HEK293 (cell line): ENCODE results near the gene KCNS1.

Experiments
- CTCF ChIA-PET: fragments of 350-600 bp; formaldehyde crosslinking; extraction: SDS; loops from one replicate; lab custom pipeline; 2021; ENCODE audit warnings: antibody characterized with exemption; lab: Yijun Ruan, JAX
- POLR2A ChIA-PET: fragments of 300-600 bp; formaldehyde crosslinking; extraction: SDS; loops from one replicate; lab custom pipeline; 2020; ENCODE audit warnings: antibody characterized with exemption, inconsistent platforms; lab: Yijun Ruan, JAX
- H3K27ac ChIP-seq: fragments of 200-500 bp; sonication (Bioruptor generic); 2 replicates; pipeline ENCODE4 v1.5.1; 2014; ENCODE audit warnings: low read depth, low read length, control low read depth, inconsistent platforms; ENCODE audit errors: extremely low read depth
- H3K36me3 ChIP-seq, 2 experiments: fragments of 200-500 bp in 1 of 2; sonication (Bioruptor generic) in 1 of 2; 1 replicate in 1 of 2; 2 replicates in 1 of 2; pipeline ENCODE4 v1.5.1; 2014 to 2017; ENCODE audit warnings: inconsistent platforms in 2 of 2, low read length in 2 of 2; ENCODE audit not compliant: control insufficient read depth in 2 of 2, insufficient read depth in 1 of 2
- H3K4me1 ChIP-seq: fragments of 200-500 bp; sonication (Bioruptor generic); 2 replicates; pipeline ENCODE4 v1.5.1; 2014; ENCODE audit warnings: mild to moderate bottlenecking, low read length, inconsistent platforms; ENCODE audit not compliant: control insufficient read depth, insufficient read depth
- H3K4me3 ChIP-seq: 2 replicates; pipeline ENCODE4 v1.5.1; 2011; ENCODE audit warnings: low read depth, mild to moderate bottlenecking, control low read depth, low read length, moderate library complexity
- H3K9me3 ChIP-seq: fragments of 200-500 bp; sonication (Bioruptor generic); 2 replicates; pipeline ENCODE4 v1.5.1; 2014; ENCODE audit warnings: low read depth, low read length, inconsistent platforms; ENCODE audit not compliant: control insufficient read depth, insufficient read depth
- GLIS1 ChIP-seq: fragments of 450-650 bp; formaldehyde crosslinking; IDR thresholded peaks from 2 replicates; pipeline ENCODE4 v1.5.1; 2016; ENCODE audit warnings: missing biosample characterization, missing genetic modification characterization
- ZFP3 ChIP-seq: fragments of 450-650 bp; formaldehyde crosslinking; IDR thresholded peaks from 2 replicates; pipeline ENCODE4 v1.5.1; 2016; ENCODE audit warnings: low read depth, missing biosample characterization, missing genetic modification characterization
- ZFP69B ChIP-seq: fragments of 450-650 bp; formaldehyde crosslinking; IDR thresholded peaks from 2 replicates; pipeline ENCODE4 v1.5.1; 2016; ENCODE audit warnings: missing biosample characterization, missing genetic modification characterization
- ZNF266 ChIP-seq: fragments of 450-650 bp; formaldehyde crosslinking; IDR thresholded peaks from 2 replicates; pipeline ENCODE4 v1.5.1; 2016; ENCODE audit warnings: missing biosample characterization, missing genetic modification characterization, low read depth
- ZNF350 ChIP-seq: fragments of 450-650 bp; formaldehyde crosslinking; IDR thresholded peaks from 2 replicates; pipeline ENCODE4 v1.5.0; 2017; ENCODE audit warnings: missing biosample characterization, mild to moderate bottlenecking, missing genetic modification characterization
- ZNF571 ChIP-seq: fragments of 450-650 bp; formaldehyde crosslinking; IDR thresholded peaks from 2 replicates; pipeline ENCODE4 v1.5.0; 2017; ENCODE audit warnings: missing biosample characterization, missing genetic modification characterization
- ZNF621 ChIP-seq: fragments of 450-650 bp; formaldehyde crosslinking; IDR thresholded peaks from 2 replicates; pipeline ENCODE4 v1.5.1; 2017; ENCODE audit warnings: missing biosample characterization, missing genetic modification characterization
- ZNF658 ChIP-seq: fragments of 450-650 bp; formaldehyde crosslinking; IDR thresholded peaks from 2 replicates; pipeline ENCODE4; 2016; ENCODE audit warnings: missing biosample characterization, missing genetic modification characterization
- ZNF707 ChIP-seq: fragments of 450-650 bp; formaldehyde crosslinking; IDR thresholded peaks from 2 replicates; pipeline ENCODE4 v1.5.1; 2016; ENCODE audit warnings: missing biosample characterization, missing genetic modification characterization
- ZNF792 ChIP-seq: fragments of 450-650 bp; formaldehyde crosslinking; IDR thresholded peaks from 2 replicates; pipeline ENCODE4 v1.5.1; 2016; ENCODE audit warnings: missing biosample characterization, missing genetic modification characterization
- TF ChIP-seq, protein P1 (sequence below): fragments of 450-650 bp; formaldehyde crosslinking; IDR thresholded peaks from 2 replicates; pipeline ENCODE4 v1.5.1; 2016; ENCODE audit warnings: missing biosample characterization, missing genetic modification characterization
- TF ChIP-seq, protein P2 (sequence below): fragments of 450-650 bp; IDR thresholded peaks from 2 replicates; pipeline ENCODE4 v1.5.1; 2018; ENCODE audit warnings: missing biosample characterization, mild to moderate bottlenecking, missing genetic modification characterization
- TF ChIP-seq, protein P3 (sequence below): fragments of 450-650 bp; formaldehyde crosslinking; optimal IDR thresholded peaks from 2 replicates; pipeline ENCODE3; 2016; ENCODE audit warnings: missing biosample characterization, mild to moderate bottlenecking, missing genetic modification characterization

KCNS1 gene

DNA sequence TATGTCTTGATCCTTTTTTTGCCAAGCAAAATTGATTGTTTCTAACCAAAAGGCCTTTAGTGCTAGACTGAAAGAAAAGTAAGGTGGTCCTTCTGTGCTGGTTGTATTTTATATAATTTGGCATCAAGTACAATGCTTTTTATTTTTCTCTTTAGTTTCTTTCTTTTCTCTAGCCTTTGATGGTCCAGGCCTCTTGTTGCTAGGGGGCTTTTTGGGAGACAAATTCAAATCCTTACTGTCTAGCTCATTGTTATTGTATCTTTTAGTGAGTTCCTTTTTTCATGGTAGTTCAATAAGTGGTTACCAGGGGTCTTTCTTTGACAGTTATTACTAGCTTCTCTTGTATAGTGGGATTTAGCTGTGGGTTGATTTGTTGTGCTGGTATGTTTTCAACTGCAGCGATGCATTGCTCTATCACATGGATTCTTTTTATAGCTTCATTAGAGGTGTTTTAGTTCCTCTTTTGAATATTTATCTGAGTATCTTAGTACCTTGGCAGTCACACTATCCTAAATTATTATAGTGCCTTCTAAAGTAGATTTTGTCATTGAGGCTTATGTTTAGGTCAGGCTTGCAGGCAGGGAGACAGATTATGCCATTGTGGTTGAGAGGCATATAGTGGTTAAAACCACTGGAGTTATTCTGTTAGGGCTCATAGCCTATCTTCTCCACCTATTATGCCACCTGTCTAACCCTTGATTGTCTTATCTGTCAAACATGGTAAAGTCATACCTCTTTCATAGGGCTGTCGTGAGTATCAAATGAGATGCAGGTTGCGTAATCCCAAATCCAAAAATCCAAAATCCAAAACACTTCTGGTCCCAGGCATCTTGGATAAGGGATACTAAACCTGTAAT is 49.5 kb downstream of the KCNS1 start:
- H3K27ac ChIP-seq: no peak overlapping the region
- H3K9me3 ChIP-seq: no peaks in the 10 kb centered on the region
- peaks cover 0 to 12% of the 10 kb centered on the region in 2 experiments; a peak in 1 of 3 replicates for H3K36me3 ChIP-seq
- ChIA-PET POLR2A (no interaction called here), CTCF (interaction anchor here (0.6 to 5.6 kb wide), 6 partner anchors 8 to 268 kb away, joined by 3 to 46 read pairs (median 10); no protein-coding TSS in a partner anchor)
- 0 out of 2 replicates have a peak, but pooled peaks cover 3% of the 10 kb centered on the region for H3K4me1 ChIP-seq
- H3K4me3 ChIP-seq: no peak overlapping the region
- TF ChIP-seq, protein P1, sequence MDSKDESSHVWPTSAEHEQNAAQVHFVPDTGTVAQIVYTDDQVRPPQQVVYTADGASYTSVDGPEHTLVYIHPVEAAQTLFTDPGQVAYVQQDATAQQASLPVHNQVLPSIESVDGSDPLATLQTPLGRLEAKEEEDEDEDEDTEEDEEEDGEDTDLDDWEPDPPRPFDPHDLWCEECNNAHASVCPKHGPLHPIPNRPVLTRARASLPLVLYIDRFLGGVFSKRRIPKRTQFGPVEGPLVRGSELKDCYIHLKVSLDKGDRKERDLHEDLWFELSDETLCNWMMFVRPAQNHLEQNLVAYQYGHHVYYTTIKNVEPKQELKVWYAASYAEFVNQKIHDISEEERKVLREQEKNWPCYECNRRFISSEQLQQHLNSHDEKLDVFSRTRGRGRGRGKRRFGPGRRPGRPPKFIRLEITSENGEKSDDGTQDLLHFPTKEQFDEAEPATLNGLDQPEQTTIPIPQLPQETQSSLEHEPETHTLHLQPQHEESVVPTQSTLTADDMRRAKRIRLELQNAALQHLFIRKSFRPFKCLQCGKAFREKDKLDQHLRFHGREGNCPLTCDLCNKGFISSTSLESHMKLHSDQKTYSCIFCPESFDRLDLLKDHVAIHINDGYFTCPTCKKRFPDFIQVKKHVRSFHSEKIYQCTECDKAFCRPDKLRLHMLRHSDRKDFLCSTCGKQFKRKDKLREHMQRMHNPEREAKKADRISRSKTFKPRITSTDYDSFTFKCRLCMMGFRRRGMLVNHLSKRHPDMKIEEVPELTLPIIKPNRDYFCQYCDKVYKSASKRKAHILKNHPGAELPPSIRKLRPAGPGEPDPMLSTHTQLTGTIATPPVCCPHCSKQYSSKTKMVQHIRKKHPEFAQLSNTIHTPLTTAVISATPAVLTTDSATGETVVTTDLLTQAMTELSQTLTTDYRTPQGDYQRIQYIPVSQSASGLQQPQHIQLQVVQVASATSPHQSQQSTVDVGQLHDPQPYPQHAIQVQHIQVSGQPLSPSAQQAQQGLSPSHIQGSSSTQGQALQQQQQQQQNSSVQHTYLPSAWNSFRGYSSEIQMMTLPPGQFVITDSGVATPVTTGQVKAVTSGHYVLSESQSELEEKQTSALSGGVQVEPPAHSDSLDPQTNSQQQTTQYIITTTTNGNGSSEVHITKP (tag by site-specific recombination): 0 out of 2 replicates have a peak, but pooled peaks have one; percentile 9
- TF ChIP-seq, protein P2, sequence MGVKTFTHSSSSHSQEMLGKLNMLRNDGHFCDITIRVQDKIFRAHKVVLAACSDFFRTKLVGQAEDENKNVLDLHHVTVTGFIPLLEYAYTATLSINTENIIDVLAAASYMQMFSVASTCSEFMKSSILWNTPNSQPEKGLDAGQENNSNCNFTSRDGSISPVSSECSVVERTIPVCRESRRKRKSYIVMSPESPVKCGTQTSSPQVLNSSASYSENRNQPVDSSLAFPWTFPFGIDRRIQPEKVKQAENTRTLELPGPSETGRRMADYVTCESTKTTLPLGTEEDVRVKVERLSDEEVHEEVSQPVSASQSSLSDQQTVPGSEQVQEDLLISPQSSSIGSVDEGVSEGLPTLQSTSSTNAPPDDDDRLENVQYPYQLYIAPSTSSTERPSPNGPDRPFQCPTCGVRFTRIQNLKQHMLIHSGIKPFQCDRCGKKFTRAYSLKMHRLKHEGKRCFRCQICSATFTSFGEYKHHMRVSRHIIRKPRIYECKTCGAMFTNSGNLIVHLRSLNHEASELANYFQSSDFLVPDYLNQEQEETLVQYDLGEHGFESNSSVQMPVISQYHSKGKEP (tag by site-specific recombination): no peak

DNA sequence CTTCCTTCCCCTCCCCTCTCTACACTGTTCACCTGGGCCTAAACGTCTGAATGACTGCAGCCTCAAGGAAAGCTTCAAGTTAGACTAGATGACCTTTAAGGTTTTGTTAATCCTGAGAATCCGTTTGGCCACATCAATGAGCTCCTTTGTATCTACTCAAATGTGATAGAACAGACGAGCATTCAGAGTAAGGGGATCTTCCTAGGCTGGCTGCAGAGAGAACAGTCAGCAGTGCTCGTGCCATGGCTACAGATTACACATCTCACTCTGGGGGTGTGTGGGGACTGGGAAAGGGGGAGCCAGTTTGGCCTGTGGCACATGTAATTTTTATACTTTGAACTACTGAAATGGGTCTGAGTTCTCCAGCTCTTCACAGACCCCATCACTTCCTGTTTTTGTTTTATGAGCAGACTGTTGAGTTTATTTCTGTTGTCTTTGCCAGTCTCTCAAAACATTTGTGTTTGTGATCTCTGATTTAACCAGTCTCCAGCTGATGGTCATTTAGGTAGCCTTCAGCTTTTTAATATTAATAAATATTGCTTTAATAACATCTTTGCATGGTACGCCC is 50.9 kb downstream of the KCNS1 start:
- 0 out of 2 replicates have a peak, but pooled peaks cover 3% of the 10 kb centered on the region for H3K4me1 ChIP-seq
- H3K4me3 ChIP-seq: no peak overlapping the region
- H3K27ac ChIP-seq: no peak overlapping the region
- H3K9me3 ChIP-seq: no peaks in the 10 kb centered on the region
- CTCF ChIA-PET: interaction anchor here (0.6 to 3.5 kb wide), 10 partner anchors 14 to 818 kb away, joined by 3 to 26 read pairs (median 4); no protein-coding TSS in a partner anchor
- peaks cover 0 to 12% of the 10 kb centered on the region in 2 experiments; a peak in 1 of 3 replicates for H3K36me3 ChIP-seq
- POLR2A ChIA-PET: no interaction called here
- TF ChIP-seq ZNF658: no peak
- TF ChIP-seq GLIS1: no peak
- no peak for TF ChIP-seq ZNF571 (tag by site-specific recombination)
- TF ChIP-seq ZFP69B: no peak
- no peak for TF ChIP-seq ZNF266 (tag by site-specific recombination)
- TF ChIP-seq ZNF792 (tag by site-specific recombination): no peak
- no peak for TF ChIP-seq ZNF707 (tag by site-specific recombination)
- no peak for TF ChIP-seq ZNF621 (tag by site-specific recombination)
- no peak for TF ChIP-seq ZNF350 (tag by site-specific recombination)
- TF ChIP-seq, protein P3, sequence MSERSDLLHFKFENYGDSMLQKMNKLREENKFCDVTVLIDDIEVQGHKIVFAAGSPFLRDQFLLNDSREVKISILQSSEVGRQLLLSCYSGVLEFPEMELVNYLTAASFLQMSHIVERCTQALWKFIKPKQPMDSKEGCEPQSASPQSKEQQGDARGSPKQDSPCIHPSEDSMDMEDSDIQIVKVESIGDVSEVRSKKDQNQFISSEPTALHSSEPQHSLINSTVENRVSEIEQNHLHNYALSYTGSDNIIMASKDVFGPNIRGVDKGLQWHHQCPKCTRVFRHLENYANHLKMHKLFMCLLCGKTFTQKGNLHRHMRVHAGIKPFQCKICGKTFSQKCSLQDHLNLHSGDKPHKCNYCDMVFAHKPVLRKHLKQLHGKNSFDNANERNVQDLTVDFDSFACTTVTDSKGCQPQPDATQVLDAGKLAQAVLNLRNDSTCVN (tag by site-specific recombination): no peak
- TF ChIP-seq ZFP3 (tag by site-specific recombination): no peak
